Stimulated activated CD8-positive, alpha-beta memory T cell treated with anti-CD3 and anti-CD28 coated beads, Interleukin-15, amount 100 ng/mL, for 4 hours (primary cell): ENCODE data around the gene ENDOD1.
"Not testable (repeated sequence)": the region's sequence is repeated elsewhere in the genome, so short reads cannot be mapped to it uniquely, and the experiment has no call there.

Source experiments
- DNase-seq, 2 donors: peaks; one replicate each; pipeline ENCODE4 v3.0.0-alpha.2; 2020; ENCODE audit warnings: low read depth in 2 of 2

ENDOD1 gene, protein sequence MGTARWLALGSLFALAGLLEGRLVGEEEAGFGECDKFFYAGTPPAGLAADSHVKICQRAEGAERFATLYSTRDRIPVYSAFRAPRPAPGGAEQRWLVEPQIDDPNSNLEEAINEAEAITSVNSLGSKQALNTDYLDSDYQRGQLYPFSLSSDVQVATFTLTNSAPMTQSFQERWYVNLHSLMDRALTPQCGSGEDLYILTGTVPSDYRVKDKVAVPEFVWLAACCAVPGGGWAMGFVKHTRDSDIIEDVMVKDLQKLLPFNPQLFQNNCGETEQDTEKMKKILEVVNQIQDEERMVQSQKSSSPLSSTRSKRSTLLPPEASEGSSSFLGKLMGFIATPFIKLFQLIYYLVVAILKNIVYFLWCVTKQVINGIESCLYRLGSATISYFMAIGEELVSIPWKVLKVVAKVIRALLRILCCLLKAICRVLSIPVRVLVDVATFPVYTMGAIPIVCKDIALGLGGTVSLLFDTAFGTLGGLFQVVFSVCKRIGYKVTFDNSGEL

DNA sequence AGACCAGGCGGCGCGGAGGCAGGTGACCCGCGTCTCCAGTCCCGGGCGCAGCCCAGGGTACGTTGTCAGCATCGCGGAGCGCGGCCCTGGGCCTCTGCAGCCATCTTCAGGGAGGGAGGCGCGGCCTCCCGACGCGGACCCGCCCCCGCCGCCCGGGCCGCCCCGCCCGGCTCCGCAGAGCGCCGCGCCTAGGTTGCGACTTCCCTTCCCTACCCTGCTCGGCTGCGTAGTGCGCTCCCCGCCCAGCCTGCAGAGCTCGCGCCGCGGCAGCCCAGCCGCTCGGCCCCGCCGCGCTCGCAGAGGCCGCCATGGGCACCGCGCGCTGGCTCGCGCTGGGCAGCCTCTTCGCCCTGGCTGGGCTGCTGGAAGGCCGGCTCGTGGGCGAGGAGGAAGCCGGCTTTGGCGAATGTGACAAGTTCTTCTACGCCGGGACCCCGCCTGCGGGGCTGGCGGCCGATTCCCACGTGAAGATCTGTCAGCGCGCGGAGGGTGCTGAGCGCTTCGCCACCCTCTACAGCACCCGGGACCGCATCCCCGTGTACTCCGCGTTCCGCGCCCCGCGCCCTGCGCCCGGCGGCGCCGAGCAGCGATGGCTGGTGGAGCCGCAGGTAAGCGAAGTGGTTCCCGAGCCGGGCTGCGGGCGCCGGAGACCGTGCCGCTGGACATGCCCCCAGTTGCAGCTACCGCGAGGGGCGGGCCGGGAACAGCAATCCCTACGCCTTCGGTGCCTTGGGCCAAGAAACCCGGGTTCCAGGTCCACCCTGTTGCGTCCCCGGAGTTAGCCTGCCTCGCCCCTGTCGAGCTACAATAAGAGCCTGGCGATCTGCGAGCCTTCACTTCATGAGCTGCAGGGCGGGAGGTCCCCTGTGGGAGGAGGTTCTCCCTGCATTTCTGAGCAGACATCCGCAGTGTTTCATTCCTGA, at the start of gene ENDOD1:
Gene ENDOD1, plus strand, starts transcription at position 227 of the 923 bp plus-strand sequence. Its CDS starts 82 bp downstream, at position 309.
- DNase-seq = peak; percentile 62 to 74

DNA sequence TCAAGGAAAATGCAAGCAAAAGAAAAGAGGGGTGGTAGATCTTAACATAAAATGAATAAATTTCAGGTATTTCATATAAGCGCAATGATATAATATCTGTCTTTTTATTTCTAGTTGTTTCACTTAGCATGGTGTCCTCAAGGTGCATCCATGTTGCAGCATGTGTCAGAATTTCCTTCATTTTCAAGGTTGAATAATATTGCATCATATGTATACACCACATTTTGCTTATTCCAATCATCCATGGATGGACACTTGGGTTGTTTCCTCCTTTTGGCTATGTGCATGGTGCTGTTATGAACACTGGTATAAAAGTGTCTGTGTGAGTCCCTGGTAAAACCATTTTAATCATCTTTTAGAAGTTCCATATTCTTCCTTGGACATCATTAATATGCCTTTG, 47.4 kb upstream of the ENDOD1 start:
- no peak for DNase-seq

DNA sequence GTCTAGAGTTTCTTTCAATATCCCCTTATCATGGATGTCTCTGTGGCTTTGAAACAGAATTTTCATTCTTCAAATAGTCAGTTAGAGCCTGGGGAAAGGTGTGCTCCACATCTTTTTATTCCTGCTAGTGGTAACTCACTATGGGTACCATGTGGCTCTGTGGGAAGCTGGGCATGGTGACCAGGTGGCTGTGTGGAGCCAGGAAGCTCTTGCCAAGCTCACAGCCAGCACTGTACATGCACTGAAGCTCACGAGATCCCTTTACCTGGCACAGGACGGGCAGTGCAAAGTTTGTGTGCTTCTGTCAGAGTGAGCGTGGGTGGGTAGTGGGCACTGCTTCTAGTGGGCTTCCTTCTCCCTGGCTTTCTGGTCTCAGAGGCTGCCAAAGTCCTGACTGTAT, 46.7 kb upstream of the ENDOD1 start:
- no peak for DNase-seq

DNA sequence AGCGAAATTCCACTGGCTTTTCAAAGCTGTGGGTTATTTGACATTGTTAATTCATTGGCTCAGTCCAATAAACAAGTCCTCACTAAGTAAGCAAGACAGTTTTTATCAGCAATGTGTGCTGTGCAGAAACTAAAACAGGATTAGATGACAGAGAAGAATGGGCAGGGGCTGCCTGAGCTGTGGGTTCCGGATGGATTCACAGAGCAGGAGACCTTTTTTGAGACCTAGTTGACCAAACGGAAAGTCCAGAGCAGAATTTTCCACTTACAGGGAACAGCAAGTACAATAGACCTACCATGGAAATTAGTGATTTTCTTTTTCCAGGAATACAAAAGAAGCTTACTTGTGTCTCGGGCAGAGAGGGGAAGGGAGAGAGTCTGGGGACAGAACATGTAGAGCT, 45.6 kb upstream of the ENDOD1 start:
- no peak for DNase-seq

DNA sequence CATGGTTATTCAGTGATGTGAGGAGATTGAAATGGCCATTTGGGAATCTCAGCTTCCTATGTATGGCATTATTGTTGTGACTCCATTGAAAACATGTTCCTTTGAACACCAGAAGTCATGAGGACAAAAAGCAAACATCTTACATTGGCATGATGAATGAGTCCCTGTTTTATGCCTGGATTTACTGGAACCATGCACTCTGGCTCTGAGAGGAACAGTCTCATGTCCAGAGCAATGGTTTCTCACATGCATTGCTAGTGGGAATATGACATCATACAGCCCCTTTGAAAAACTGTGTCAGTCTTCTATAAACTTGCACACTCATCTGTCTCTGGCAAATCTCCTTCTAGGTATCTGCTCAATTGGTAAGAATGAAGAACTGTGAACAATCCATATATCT, 43.8 kb upstream of the ENDOD1 start:
- DNase-seq = no peak

DNA sequence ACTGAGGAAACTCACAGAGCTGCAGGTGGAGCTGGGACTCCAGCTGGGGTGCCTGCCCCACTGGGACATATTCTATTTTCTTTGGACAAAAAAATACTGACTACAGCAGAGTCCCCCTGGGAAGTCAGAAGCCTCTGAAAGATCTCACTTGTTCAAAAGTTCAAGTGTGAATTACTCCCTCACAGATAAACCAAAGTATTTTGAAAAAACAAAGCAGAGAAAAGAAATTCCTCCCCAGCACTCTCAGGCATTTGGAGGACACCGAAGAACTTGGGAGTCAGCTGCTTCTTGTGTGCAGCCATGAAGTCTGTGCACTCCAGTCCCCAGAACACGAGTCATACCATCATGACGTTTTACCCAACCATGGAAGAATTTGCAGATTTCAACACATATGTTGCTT, 40.5 kb upstream of the ENDOD1 start, which contains the start of gene KDM4F:
Gene KDM4F, plus strand, starts transcription at position 301 of the 400 bp plus-strand sequence.
- DNase-seq = not testable (repeated sequence)

DNA sequence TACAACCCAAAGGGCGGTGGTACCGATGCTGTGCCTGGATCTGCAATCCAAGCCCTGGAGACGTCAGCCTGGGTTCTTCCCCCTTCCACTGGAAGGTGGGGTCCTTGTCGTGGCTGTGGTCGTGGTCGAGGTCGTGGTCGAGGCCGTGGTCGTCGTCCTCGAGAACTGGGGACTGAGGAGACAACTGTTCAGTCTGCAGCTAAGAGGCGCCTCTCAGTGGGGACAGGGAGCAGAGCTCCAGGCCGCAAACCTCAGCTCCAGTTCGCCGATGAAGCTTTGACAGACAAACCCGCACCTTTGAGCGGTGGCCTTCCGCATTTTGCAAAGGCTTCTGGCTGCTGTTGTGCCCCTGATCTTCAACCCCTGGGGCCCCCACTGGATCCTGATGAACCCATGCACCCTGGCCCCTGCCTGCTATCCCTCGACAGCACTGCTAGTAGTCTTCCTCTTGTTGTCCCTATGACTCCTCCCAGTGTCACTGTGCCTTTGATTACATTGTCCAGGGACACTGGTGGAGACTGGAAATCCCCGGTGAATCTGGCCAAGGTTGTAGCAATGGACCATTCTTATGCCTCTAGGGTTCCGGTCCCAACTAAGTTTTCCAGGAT, 38.9 kb upstream of the ENDOD1 start:
- no peak for DNase-seq

DNA sequence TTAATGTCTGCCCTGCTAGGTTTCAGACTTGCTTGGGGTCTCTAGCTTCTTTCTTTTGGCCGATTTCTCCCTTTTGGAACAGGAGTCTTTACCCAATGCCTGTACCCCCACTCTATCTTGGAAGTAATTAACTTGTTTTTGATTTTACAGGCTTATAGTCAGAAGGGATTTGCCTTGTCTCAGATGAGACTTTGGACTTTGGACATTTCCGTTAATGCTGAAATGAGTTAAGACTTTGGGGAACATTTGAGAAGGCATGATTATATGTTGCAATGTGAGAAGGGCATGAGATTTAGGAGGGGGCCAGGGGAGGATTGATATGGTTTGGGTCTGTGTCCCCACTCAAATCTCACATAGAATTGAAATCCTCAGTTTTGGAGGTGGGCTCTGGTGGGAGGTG, 35.3 kb upstream of the ENDOD1 start:
- DNase-seq = no peak

DNA sequence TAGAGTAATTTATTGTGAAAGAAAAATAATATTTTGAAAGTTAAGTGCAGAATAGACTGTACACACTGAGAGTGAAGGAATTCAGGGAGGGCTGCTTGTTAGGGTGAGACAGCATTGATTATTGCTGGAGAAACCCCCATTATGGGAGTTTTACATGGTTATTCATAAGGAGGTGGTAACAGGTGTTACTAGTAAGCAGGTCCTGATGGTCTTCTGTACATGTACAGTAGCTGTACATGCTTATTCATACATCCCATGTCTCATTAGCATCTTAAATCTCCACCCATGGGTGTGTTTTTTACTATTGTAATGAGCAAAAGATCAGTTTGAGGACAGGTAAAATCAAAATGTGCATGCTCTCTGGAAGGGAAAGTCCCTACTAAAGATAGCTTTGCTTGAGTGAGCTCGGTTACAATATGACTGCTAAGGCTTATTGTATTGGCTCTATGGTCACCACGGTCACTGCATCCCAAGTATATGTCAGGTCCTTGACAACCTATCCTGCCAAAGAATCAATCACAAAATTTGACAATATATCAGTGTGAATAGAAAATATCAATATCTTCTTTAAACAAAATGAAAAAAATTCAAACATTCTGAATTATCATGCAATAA, 34.3 kb upstream of the ENDOD1 start:
- no peak for DNase-seq

DNA sequence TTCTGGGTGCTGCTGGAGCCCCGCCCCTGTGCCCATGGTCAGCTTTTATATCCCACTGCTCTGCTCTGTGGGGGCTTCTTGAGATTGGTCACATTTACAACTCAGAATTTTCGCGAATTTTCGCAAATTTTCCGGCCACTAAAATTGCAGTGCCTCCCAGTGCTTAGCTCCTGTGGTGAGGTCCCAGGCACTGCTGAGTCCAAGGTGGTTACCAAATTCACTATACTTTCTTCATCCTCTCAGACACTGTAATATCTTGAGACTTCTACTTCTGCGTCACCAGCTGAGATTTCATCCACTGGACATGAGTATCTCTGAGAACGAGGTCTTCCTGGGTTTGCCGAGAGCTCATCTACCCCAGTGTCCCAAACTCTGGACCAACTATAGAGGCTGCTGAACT, 31.7 kb upstream of the ENDOD1 start:
- DNase-seq = no peak

DNA sequence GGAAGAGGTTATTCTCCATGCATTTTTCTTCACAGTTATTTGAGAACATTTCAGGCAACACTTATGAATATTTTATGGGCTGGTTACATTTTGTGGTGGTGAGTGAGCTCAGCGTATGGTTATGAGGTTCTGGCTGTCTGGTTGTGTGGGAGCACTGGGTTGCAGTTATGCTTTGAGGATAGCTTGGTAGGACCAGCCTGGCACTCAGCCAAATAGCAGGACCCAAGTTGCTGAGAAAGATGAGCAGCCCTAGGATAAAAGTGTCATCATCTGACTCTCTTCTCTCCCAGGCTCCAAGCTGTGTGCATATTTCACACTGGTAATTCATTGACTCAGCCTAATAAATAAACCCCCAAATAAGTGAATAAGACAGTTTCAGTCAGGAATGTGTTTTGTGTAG, 31.0 kb upstream of the ENDOD1 start:
- no peak for DNase-seq

DNA sequence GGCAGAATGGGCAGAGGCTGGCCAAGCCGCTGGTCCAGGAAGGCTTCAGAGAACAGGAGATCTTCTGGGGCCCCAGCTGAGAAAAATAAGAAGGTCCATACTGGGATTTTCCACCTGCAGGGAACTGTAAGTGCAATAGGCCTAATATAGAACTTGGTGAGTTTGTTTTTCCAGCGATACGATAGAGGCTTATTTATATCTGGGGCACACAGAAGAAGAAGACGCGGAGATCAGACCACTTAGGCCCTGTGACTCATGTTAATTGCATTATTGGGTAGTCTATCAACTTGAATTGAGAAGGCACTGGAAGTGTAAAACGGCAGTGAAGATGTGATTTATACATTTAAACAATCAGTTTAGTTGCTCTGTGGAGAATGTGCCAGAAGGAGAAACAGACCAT, 30.6 kb upstream of the ENDOD1 start:
- DNase-seq = no peak

DNA sequence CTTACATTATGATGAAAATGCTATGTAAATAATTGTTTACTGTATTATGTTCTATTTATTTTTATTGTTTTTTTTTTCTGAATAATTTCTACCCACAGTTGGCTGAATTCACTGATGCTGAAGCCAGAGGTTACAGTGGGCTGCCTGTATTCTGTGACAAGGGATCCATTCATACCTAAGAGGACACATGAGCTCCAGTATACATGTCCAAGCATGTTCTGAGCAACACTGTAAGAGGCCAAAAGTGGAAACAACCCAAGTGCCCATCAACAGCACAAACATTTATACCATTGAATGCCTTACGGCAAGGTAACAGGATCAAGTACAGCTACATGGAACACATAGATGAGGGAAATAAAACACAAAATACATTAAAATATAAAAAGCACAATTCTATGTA, 24.3 kb upstream of the ENDOD1 start:
- no peak for DNase-seq

DNA sequence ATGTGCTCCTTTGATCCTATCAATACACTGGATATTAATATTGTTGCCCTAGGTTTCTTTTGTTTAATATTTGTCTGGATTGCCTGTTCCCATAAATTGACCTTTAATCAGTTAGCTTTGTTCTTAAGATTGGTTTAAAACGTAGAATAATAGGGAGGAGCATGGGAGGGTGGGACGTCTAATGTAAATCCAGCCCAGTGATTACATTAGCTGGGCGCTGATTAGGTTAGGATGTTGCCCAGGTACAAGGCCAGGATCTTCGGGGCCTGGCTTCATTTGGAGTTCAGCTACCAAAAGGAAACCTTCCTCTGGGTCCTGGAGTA, 23.0 kb upstream of the ENDOD1 start, which contains the start of gene SRSF8:
Gene SRSF8, plus strand, starts transcription at position 204 of the 323 bp plus-strand sequence. CDS start 308 bp downstream, outside the sequence.
- no peak for DNase-seq

DNA sequence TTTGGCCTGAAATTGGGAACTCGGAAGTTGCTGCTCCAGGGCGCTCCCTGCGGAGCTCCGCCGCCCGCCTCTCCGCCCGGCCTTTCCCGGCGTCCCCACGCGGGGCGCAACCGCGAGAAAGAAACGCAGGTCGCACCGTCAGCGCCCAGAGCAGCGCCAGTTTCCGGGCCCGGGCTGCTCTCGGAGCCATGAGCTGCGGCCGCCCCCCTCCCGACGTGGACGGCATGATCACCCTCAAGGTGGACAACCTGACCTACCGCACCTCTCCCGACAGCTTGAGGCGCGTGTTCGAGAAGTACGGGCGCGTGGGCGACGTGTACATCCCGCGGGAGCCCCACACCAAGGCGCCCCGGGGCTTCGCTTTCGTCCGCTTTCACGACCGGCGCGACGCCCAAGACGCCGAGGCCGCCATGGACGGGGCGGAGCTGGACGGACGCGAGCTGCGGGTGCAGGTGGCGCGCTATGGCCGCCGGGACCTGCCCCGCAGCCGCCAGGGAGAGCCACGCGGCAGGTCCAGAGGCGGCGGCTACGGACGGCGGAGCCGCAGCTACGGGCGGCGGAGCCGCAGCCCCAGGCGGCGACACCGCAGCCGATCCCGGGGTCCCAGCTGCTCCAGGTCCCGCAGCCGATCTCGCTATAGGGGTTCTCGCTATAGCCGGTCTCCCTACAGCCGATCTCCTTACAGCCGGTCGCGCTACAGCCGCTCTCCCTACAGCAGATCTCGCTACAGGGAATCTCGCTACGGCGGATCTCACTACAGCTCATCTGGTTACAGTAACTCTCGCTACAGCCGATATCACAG, 22.4 kb upstream of the ENDOD1 start:
- DNase-seq = peak; percentile 34 to 59

DNA sequence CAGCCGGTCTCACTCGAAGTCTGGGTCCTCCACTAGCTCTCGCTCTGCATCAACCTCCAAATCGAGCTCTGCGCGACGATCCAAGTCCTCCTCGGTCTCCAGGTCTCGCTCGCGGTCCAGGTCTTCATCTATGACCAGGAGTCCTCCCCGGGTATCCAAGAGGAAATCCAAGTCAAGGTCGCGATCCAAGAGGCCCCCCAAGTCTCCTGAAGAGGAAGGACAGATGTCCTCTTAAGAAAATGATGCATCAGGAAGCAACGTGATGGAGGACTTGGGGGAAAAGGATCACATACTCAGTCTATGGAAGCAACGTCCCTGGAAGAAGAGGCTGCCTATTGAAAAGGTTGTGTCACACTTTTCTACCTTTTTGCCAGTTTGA, 21.8 kb upstream of the ENDOD1 start:
- DNase-seq = peak in 1 of 2 donors; percentile 17

DNA sequence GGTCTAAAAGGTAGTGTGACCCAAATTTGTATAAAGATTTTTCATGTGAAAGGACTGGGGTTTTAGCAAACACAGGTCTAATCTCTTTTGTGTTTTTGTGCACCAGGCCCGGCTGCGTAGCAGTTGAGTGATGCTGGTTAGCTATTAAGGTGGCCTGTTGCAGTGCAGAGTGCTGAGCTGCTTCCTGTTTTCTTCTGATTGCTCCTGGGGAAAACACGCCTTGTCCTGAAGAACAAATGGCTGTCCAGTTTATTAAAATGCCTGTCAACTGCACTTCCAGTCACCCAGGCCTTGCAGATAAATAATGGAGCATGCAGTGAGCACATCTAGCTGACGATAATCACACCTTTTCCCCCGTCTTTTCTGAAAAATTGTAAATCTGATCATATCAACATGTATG, 21.1 kb upstream of the ENDOD1 start:
- DNase-seq = peak; percentile 23 to 24

DNA sequence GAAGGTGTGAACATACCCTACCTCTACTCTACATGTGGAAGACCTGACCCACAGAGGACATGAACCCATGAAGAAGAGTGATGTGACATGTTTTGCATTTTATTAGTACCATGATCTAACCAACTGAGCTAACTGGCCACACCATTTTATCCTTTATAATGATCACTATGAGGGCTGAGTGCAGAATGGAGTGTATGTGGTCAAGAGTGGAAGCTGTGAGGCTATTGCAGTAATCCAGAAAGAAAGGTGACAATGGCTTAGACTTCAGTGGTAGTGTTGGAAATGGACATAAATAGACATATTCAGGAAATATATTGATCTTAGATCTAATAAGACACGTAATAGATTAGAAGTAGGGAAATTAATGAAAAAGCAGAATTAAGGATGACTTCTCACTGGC, 19.2 kb upstream of the ENDOD1 start:
- no peak for DNase-seq

DNA sequence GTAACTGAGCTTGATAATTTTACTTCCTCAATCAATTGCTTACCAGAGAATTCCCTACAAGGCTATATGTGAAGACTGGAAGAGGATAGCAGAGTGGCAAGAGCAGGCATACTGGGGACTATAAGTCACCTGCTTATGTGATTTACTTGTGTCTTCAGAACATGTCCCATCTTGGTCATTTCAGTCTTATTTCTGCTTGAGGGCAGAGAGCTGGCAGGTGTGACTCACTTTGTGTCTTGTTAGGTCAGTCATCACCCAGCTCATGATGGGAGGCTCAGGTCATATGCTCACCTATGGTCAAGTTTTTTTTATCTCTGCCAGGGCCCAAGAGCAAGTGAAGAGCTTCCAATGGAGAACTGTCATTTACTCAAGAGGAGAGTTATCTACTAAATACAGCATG, 16.7 kb upstream of the ENDOD1 start:
- DNase-seq = no peak

DNA sequence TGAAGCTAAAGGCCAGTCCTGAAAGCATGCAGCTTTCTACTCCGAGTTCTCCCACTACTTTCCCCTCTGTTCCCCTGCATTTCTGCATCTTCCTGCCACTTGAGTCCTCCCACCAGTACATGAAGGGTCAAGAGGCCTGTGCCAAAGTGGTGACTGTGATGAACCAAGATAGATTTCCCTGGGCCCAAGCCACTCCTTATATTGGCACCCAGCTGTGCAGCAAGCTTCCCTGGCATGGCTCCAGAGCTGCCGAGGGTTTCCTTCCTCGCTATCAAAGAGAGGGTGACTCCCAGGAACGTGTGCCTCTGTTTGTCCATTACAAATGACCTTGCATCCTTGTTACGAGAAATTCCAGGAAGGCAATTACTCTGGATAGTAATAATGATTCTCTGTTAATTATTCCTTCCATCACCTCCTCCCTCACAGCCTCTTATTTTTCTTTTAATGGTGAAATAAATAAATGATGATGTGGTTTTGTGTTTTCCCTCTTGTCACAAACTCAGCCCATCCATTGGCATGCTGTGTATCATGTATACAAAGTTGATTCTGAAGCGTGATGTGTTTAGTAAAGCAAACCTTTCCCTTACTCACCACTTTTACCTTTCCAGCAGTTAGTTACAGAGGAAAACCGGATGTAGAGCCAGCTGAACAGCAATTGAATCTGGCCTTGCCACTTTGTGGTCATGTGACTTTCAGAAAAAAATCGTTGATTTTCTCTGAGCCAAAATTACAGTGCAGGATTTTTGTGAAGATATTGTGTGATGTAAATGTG, 14.7 kb upstream of the ENDOD1 start:
- DNase-seq = no peak
